Activated CD4-positive, CD25-positive, alpha-beta regulatory T cell treated with anti-CD3 and anti-CD28 coated beads, Interleukin-2, amount 50 U/mL, for 72 hours (primary cell): ENCODE data around the gene CUBN.
A peak's percentile ranks its signal among the peaks of the same experiment; 100 is the strongest.

Experiments
- DNase-seq: peaks from one replicate; pipeline ENCODE4 v3.0.0; 2021

CUBN gene

DNA sequence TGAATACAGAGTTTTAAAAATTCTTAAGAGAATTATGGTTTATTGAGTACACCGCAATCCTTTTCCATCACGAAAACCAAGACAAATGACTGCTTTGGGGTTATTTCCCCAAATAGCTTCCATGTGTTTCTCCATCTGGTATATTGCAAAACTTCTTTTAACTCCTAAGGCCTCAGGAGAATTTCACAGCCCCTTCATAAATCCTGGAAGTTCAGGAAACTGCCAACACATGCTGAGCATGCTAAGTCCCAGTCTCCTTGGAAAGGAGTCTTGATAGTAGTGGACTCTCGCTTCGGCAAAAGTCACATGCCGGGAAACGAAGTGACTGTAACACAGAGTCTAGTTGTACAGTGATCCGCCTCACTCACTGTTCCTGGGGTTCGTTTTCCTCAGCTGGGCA, 224.3 kb downstream of the CUBN start:
- DNase-seq, result no peak

DNA sequence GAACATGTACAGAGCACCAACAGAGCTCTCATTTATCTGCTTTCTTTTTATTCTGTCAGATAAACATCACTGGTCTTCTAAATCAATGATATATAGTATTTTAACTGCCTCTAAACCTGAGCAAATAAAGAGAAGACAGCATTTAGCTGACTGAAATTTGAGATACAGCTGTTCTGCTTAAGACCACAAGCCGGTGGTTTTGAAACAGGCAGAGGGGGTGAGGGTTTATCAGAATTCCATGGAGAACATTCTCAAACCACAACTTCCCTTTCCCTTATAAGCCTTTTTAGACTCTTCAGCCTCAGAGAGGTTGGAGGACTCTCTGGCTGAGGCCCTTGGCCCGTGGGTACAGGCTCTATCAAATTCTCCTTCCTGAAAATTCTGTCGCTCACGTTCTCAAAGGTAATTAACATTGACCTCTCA, 225.0 kb downstream of the CUBN start:
- no peak for DNase-seq

DNA sequence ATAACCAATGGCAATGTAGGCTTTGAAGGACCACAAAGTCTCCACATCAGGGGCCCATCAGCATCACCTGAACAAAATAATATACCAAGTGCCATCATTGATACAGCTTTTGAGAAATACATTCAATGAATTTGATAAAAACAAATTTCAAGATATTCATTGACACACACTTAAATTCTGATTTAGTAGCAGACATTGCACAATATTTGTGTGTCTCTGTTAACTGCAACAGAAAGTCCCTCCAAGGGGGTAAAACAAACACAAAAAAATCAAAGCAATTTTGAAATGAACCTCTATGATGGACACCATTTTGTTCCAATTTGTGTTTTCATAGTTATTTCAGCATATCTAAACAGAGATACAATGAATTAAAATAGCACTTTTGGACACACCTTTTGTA, 225.6 kb downstream of the CUBN start:
- no peak for DNase-seq

DNA sequence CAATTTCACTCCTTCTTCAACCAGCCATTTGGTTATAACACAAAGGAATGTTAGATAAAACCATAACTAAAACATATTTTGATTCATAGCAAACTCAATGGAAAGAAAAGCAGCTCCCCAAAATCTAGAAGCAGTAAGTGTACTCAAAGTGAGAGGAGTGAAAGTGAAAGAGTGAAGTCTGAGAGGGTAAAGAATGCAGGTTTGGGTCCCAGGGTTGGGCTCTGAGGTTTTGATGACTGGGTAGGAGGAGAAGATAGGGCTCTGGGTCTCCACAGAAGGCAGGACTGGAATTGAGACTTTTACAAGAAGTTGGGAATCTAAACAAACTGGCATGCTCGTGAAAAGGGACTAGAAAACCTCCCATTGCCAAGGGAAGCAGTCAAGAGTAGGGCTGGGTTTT, 227.0 kb downstream of the CUBN start:
- DNase-seq, result no peak

DNA sequence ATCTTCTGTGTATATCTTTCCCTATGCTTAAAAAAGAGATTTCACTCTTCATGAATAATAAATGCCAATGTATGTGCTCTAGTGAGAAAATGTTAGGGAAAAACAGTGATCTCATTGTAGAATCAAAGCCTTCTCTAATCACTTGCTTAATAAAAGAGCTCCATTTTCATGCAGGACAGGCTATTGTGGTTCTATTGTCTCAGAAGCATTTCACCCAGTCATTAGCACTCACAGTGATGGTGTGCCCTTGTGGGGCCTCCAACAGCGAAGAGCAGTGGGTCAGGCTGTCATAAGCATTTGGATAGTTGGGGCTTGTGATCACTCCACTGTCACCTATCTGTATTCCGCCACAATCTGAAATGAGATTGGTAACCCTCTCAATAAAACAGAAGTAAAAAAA, 228.5 kb downstream of the CUBN start:
- no peak for DNase-seq

GRCh38 chr10:16896993-16897392, 232.6 kb downstream of the CUBN start:
- no peak for DNase-seq

- no peak for DNase-seq
These were observed 234.8 kb downstream of the CUBN start for GRCh38 chr10:16894821-16895220.

DNA sequence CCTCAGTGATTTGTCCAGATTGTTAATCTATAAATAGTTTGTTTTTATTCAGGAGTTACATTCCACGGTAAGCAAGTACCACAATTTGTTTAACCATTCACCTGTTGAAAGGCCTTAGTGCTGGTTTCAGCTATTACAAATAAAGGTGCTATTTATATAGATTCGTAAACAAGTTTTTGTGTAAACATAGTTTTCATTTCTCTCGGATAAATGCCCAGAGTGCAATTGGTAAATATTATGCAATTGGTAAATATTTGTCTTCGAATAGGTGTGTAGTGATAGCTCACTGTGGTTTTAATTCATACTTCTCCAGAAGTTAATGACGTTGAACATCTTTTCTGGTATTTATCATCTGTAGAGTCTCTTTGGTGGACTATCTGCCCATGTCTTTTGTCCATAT, 235.9 kb downstream of the CUBN start:
- DNase-seq, result no peak

GRCh38 chr10:16891375-16892313, 238.0 kb downstream of the CUBN start:
- DNase-seq, result peak; percentile 43

GRCh38 chr10:16890691-16891090, 238.9 kb downstream of the CUBN start:
- no peak for DNase-seq

DNA sequence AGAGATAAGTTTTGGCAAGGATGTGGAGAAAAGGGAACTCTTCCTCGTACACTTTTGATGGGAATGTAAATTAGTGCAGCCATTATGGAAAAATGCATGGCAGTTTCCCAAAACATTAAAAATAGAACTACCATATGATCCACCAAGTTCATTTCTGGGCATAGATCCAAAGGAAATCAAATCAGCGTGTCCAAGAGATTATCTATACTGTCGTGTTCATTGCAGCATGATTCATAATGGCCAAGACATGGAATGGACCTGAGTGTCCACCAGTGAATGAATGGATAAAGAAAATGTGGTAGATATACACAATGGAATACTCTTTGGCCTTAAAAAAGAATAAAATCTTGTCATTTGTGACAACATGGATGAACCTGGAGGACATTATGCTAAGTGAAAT, 242.0 kb downstream of the CUBN start:
- DNase-seq, result no peak

DNA sequence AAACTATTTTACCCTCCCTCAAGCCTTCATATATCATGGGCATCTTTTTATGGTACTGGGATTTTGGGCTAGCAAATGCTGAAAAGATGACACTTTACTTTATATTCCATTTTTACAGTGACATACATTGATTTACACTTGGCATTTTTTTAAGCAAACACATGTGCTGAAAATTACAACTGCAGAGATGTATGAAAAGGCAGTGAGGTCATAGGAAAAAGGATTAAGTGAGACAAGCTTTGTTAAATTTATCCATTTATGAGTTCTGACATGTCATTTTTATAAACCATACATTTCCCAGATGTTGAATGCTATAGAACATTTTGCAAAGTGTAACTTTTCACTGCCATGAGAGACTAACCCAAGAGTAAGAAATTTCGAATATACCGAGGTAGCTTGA, 243.6 kb downstream of the CUBN start:
- DNase-seq, result no peak

DNA sequence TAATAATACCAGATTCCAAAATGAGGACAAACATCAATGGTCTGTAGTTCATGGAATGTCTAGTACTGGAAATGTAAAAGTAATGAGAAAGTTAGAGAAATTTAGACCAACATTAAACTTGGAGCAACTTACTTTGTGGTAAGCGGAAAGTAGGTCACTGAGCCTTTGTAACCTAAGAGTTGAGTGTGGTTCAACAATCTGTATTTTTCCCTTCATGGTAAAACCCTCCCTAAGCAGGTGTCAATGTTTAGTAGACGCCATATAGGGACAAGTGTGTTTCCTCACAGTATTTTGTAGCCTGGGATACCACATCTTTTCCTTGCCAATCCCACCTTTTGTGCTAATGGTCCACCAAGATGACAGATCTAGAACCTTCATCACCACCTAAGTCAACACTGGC, 245.1 kb downstream of the CUBN start:
- no peak for DNase-seq

GRCh38 chr10:16883084-16883483, 246.5 kb downstream of the CUBN start:
- no peak for DNase-seq

DNA sequence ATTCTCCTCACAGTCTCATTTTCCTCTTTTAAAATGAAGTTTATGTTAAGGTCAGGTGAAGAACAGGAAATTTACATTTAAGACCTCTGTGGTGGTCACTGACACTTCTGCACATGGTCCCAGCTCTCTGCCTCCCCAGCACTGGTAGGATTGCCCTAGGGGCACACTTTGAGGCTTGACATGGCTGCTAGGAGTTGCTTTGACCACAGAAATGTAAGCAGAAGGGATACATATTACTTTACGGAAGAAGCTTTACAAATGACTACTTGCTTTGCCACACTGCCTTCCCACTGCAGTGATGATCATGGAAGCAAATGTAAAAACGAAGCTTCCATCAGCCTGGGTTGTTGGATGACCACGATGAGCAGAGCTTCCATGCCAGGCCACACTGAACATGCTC, 259.3 kb downstream of the CUBN start:
- no peak for DNase-seq

GRCh38 chr10:16867990-16868389, 261.6 kb downstream of the CUBN start:
- DNase-seq, result no peak

DNA sequence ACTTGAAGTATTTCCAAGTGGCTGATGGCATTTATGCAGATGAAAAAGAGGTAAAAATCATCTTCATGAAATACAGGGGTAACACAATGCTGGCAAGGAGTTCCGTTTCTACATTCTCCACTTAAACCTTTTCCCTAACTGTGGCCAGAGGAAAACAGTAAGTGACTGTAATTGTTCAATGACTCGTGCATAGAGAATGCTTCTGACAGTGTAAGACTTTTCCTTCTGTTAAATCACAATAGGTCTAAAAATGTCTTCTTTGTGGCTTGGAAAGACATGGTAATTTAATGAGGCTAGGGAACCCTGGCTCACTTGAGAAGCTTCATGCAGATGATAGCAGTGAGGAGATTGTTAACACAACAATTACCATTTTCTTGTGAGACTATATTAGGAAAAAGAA, 262.1 kb downstream of the CUBN start:
- DNase-seq, result no peak

DNA sequence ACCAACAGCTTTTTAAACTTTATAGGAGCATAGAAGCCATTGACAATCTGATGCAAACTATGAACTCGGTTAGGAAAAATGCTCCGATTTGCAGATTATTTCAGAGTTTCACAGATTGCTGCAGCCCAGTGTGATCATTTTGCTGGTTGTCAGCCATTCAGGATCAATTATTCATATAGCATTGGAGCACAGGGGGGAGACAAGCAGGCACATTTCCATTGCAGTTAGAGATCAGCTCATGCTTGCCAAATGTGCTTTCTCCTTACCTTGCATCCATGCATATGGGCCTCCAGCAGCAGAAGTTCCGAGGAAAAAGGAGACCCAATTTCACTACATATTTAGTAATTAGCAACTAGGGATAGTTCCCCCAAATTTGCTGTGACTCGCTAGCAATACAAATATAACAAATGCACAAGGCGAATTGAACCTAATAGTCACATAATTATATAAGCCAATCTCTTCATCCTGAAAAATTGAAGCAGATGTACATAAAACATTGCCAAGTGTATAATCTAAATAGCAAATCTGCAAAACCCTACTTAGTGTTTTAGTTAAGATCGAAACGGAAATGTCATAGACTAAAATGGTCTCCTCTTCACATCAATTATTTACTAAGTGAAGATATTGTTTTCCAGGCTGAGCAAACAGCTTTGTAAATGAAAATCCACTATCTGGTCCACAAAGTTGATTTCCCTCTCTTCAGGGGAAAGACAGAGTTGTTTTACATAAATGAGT, 262.9 kb downstream of the CUBN start:
- DNase-seq, result no peak

GRCh38 chr10:16865766-16866165, 263.8 kb downstream of the CUBN start:
- no peak for DNase-seq

DNA sequence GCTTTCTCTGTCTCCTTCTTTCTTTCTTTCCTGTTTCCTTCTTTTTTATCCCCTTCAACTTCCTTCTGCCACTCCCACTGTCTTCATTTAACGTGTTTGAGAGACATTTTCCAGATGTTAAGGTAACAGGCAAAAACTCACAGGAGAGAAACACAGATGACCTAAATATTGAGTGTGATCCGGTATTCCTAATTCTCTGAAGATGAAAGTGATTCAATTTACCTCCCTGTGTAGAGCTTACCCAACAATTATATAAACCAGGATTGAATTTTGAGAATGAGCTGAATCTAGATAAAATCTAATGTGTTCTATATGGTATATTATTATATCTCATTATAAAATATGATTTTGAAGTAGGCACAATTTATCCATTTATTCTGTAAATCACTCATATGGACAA, 265.8 kb downstream of the CUBN start:
- no peak for DNase-seq

DNA sequence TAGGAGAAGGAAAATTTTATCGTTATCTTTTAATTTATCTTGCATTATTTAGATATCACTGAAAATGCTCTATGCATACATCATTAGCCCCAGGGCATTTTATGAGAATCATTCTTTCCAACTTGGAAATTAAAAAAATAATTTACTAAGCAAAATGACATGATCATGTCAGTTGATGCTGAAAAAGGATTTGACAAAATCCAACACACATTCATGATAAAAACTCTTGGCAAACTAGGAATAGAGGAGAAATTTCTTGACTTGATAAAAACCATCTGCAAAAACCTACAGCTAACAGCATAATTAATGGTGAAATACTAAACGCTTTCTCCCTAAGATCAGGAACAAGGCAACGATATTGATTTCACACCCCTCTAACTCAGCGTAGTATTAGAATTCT, 272.2 kb downstream of the CUBN start:
- DNase-seq, result no peak

DNA sequence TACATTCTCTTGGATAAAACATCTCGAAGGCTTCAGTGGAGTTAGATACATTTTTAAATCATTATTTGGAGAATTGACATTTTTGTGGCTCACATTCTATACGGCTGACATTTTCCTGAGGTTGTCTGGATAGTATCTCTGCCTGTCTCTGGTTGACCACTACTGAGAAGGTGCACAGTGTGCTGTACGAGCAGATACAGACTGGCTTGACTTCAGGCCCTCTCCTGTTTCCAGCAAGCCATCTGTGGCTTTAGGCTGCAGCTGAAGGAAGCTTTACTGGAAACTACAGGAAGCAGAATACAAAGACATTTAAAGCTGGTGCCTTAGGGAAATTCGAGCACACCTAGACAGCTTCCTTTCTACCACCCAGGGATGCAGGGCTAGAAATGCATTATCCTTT, 273.0 kb downstream of the CUBN start:
- no peak for DNase-seq

GRCh38 chr10:16856092-16856491, 273.5 kb downstream of the CUBN start:
- no peak for DNase-seq

- DNase-seq, result no peak
These were observed 275.0 kb downstream of the CUBN start for GRCh38 chr10:16854623-16855022.
